ENCODE results near the gene CTRB1.
A peak's percentile ranks its signal among the peaks of the same experiment; 100 is the strongest.

Gene CTRB1

GRCh38 chr16:75244844-75245758 is 26.3 kb downstream of the CTRB1 start:
- Mint-ChIP-seq H3K4me1 (ENCODE audit: low read depth) (peaks cover 17% of the 10 kb centered on the region), H3K9me3 (no peaks in the 10 kb centered on the region), H3K4me3 (no peak overlapping the region), H3K27me3 (peaks cover 99% of the 10 kb centered on the region), H3K27ac (no peak overlapping the region), H3K36me3 (ENCODE audit: low read depth) (no peaks in the 10 kb centered on the region)
- intact Hi-C loops (cut with micrococcal nuclease) = no loop called here

GRCh38 chr16:75246504-75247205 is 27.9 kb downstream of the CTRB1 start:
- H3K36me3 Mint-ChIP-seq (ENCODE audit: low read depth) = no peaks in the 10 kb centered on the region
- no peaks in the 10 kb centered on the region for H3K9me3 Mint-ChIP-seq
- no peak overlapping the region for H3K4me3 Mint-ChIP-seq
- H3K27me3 Mint-ChIP-seq = peaks cover 92% of the 10 kb centered on the region
- intact Hi-C loops (cut with micrococcal nuclease) = no loop called here
- H3K27ac Mint-ChIP-seq = no peak overlapping the region
- H3K4me1 Mint-ChIP-seq (ENCODE audit: low read depth) = peaks cover 25% of the 10 kb centered on the region

DNA sequence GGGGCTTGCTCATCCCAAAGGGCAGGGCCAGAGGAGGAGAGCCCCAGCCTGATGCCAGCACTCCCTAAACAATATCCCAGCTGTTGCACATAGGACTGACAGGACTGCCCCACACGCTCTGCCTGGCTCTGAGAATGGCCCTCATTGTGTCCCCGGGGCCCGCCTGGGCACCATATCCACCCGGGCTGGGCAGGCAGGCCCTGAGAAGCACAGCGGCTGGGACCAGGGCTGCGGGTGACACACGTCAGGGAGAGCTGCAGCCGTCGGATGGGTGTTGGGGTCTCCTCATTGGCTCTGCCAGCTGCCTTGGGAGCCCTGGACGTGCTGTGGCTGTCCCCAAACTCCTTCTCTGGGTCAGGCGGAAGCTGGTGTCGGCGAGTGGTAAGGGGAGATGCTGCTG is 28.5 kb downstream of the CTRB1 start:
- Mint-ChIP-seq H3K27me3 (peaks cover 92% of the 10 kb centered on the region), H3K4me1 (ENCODE audit: low read depth) (peaks cover 30% of the 10 kb centered on the region), H3K9me3 (no peaks in the 10 kb centered on the region), H3K36me3 (ENCODE audit: low read depth) (no peaks in the 10 kb centered on the region), H3K27ac (no peak overlapping the region), H3K4me3 (no peak overlapping the region)
- intact Hi-C loops (cut with micrococcal nuclease) = no loop called here

- Mint-ChIP-seq H3K4me1 (ENCODE audit: low read depth) (peaks cover 30% of the 10 kb centered on the region), H3K9me3 (no peaks in the 10 kb centered on the region), H3K36me3 (ENCODE audit: low read depth) (no peaks in the 10 kb centered on the region), H3K4me3 (no peak overlapping the region), H3K27me3 (peaks cover 92% of the 10 kb centered on the region), H3K27ac (no peak overlapping the region)
- intact Hi-C loops (cut with micrococcal nuclease) = no loop called here
These were observed 29.4 kb downstream of the CTRB1 start for GRCh38 chr16:75248142-75248535.

DNA sequence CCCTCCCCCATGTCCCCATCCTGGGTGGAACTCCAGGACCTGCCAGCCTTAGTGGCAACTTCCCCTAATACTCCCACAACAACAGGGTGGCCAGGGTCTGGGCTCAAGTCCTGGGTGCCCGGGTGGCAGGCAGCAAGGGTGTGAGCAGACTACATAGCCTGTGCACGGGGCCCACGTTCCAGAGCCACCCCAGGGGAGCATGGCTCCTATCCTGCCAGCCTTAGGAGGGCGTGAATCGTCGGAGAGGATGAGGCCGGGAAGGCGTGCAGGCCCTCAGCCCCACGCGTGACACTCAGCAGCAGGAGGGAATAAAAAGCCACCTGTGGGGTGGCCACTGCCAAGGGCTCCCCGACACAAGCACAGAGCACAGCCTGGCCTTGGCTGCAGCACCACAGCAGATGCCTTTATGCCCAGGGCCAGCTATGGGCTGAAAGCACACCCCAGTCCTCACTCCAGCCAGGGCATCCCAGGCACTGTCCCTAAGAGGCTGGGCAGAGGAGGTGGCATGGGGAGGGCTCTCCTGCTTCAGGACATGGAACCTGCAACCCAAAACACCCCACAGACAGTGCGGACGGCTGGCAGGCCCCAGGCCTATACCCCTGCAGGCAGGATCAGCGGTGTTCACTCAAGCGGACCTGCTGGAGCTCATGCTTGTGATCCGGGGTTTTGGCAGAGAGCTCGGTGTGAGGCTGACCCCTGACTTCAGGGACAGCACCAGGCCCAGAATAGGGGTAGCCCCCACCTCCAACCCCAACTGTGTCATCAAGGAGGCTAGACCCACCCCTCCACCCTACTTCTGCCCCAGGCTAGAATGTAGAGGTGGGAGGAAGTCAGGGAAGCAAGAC is 30.0 kb downstream of the CTRB1 start:
- no peak overlapping the region for H3K4me3 Mint-ChIP-seq
- no peak overlapping the region for H3K27ac Mint-ChIP-seq
- intact Hi-C loops (cut with micrococcal nuclease) = no loop called here
- no peaks in the 10 kb centered on the region for H3K9me3 Mint-ChIP-seq
- peaks cover 92% of the 10 kb centered on the region for H3K27me3 Mint-ChIP-seq
- H3K4me1 Mint-ChIP-seq (ENCODE audit: low read depth) = peaks cover 30% of the 10 kb centered on the region
- H3K36me3 Mint-ChIP-seq (ENCODE audit: low read depth) = no peaks in the 10 kb centered on the region

DNA sequence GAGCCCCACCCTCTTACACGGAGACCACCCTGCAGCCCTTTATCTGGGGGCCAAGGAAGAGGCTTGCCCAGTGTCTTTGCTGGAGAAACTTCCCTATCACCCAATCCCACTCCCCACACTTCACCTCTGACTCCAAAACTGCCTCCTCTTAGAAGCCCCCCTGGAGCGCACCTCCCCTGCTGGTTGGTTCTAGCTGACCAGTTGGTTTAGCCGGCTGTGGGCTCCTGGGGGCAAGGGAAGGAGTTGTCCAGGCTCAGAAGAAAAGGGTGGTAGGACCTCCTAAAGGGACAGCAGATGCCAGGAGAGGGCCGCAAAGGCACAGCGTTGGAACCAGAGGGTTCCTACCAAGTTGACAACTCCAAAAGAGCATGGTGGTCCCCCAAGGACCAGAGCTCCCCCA is 30.7 kb downstream of the CTRB1 start:
- peaks cover 23% of the 10 kb centered on the region for H3K4me1 Mint-ChIP-seq (ENCODE audit: low read depth)
- peaks cover 92% of the 10 kb centered on the region for H3K27me3 Mint-ChIP-seq
- H3K27ac Mint-ChIP-seq = no peak overlapping the region
- intact Hi-C loops (cut with micrococcal nuclease) = no loop called here
- no peaks in the 10 kb centered on the region for H3K36me3 Mint-ChIP-seq (ENCODE audit: low read depth)
- no peaks in the 10 kb centered on the region for H3K9me3 Mint-ChIP-seq
- H3K4me3 Mint-ChIP-seq = no peak overlapping the region

GRCh38 chr16:75250089-75250808 is 31.5 kb downstream of the CTRB1 start:
- H3K9me3 Mint-ChIP-seq = no peaks in the 10 kb centered on the region
- no peak overlapping the region for H3K27ac Mint-ChIP-seq
- peaks cover 92% of the 10 kb centered on the region for H3K27me3 Mint-ChIP-seq
- peaks cover 15% of the 10 kb centered on the region for H3K4me1 Mint-ChIP-seq (ENCODE audit: low read depth)
- no peaks in the 10 kb centered on the region for H3K36me3 Mint-ChIP-seq (ENCODE audit: low read depth)
- intact Hi-C loops (cut with micrococcal nuclease) = no loop called here
- no peak overlapping the region for H3K4me3 Mint-ChIP-seq

GRCh38 chr16:75250809-75251279 is 32.1 kb downstream of the CTRB1 start:
- Mint-ChIP-seq H3K27ac (no peak overlapping the region), H3K4me1 (ENCODE audit: low read depth) (peaks cover 15% of the 10 kb centered on the region), H3K4me3 (no peak overlapping the region), H3K36me3 (ENCODE audit: low read depth) (no peaks in the 10 kb centered on the region), H3K27me3 (peaks cover 93% of the 10 kb centered on the region), H3K9me3 (no peaks in the 10 kb centered on the region)
- intact Hi-C loops (cut with micrococcal nuclease) = no loop called here

DNA sequence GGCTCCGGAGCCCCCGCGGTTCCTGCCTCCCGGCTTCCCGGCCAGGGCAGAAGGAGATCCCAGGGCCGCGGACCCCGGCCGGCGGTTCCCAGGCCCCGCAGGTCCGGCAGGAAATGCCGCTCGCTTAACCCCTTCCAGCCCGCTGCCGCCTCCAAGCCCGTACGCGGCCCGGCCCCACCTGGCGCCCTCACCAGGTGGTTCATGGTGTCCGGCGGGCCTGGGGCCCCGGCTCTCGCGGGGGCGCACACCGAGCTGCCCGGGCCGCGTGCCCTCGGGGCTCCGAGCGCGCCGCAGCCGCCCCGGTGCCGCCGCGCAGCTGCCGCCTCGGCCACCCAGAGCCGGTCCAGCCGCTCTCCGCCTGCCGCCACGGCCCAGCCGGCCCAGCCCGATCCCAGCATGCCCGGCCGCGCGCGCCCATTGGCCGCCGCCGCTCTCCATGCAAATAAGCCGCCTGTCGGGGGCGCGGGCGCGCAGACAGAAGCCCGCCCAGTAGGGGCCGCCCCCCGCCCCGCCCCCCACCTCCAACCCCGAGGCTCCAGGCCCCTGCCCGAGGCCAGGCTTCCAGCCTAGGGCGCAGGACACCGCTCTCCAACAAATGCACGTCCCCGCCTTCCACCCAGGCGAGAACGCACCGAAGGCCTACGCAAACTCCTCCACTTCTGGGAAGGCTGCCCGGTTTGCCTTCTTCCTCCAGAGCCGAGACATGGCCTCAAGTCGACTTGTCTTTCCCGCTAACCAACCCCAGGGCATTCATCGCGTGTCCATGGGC is 32.7 kb downstream of the CTRB1 start, which contains the start of gene BCAR1:
BCAR1 (minus strand) TSS at position 345 of the 769 bp plus-strand sequence; CDS start at position 203, 142 bp downstream.
- Mint-ChIP-seq H3K27ac (no peak within 1 kb of the TSS), H3K4me3 (peak within 1 kb of the TSS; percentile 37), H3K36me3 (ENCODE audit: low read depth) (no peaks in the 10 kb centered on the region), H3K9me3 (no peaks in the 10 kb centered on the region), H3K4me1 (ENCODE audit: low read depth) (peaks cover 15% of the 10 kb centered on the region), H3K27me3 (peaks cover 93% of the 10 kb centered on the region)
- intact Hi-C loops (cut with micrococcal nuclease) = no loop called here

DNA sequence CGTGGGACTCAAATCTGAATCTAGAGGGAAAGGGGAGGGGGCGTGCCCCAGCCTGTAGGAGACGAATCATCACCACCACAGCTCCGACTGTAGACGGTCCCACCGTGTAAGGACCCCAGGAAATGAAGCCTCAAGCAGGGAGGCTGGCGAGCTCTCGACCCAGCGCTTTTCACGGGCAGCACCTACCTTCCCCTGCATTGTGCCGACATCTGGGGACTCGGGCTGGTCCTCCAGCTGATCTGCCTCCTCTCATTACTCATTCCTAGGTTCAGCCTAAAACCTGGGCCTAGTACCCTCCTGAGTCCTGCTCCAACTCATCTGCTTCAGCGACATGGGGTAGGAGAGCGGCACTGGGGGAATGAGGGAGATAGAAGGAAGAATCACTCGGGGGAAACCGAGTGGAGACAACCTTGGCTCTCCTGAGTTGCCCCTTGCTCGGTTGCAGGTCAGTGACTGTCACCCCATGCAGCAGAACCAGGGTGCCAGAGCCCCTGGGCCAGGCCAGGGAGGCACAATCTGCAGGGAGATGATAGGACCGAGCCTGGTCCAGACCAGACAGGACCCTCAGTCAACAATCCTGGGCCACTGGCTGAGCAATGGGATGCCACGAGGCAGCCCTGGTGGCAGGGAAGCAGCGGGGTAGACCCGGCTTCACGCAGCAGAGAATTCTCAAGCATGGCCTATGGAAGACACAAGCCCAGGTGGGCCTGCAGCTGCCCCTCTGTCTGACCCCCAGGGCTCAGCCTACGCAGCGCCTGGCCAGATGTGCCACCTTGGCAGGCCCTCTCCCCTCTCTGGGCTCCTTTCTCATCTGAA is 33.5 kb downstream of the CTRB1 start:
- Mint-ChIP-seq H3K27ac (no peak overlapping the region), H3K4me3 (no peak overlapping the region), H3K4me1 (ENCODE audit: low read depth) (peaks cover 15% of the 10 kb centered on the region), H3K9me3 (no peaks in the 10 kb centered on the region), H3K36me3 (ENCODE audit: low read depth) (no peaks in the 10 kb centered on the region), H3K27me3 (peaks cover 93% of the 10 kb centered on the region)
- intact Hi-C loops (cut with micrococcal nuclease) = no loop called here

- Mint-ChIP-seq H3K27ac (no peak overlapping the region), H3K9me3 (no peaks in the 10 kb centered on the region), H3K27me3 (peaks cover 93% of the 10 kb centered on the region), H3K4me3 (no peak overlapping the region), H3K4me1 (ENCODE audit: low read depth) (peaks cover 15% of the 10 kb centered on the region), H3K36me3 (ENCODE audit: low read depth) (no peaks in the 10 kb centered on the region)
- intact Hi-C loops (cut with micrococcal nuclease) = no loop called here
These were observed 34.4 kb downstream of the CTRB1 start for GRCh38 chr16:75252946-75253911.

Measured in dendritic cell treated with granulocyte-macrophage colony-stimulating factor and Interleukin-4, amounts not matched to agents 40 ng/mL and 50 ng/mL, for 4 days (primary cell).